ENCODE data around the gene HEATR3. TPM values are rescaled to one million over a fixed set of nuclear protein-coding genes. Genes with fewer than 3 reads are reported as not detected.

Gene HEATR3
- total RNA-seq, 1 experiment from 2014 or later = 28.0 TPM

- ATAC-seq (peak; percentile 83), DNase-seq (ENCODE audit: low spot score) (peak; percentile 77)
- ChIA-PET POLR2A (no interaction called here), CTCF (interaction anchor here (1.0 to 1.4 kb wide), 2 partner anchors 17 to 57 kb away, joined by 4 to 12 read pairs; no protein-coding TSS in a partner anchor)
- Mint-ChIP-seq H3K27me3 (ENCODE audit: low read depth) (peaks cover 3% of the 10 kb centered on the region; the same call in 1 of the 2 replicates), H3K27ac (peak within 1 kb of the TSS; percentile 96), H3K9me3 (no peaks in the 10 kb centered on the region), H3K4me3 (peak within 1 kb of the TSS; percentile 86), H3K36me3 (no peaks in the 10 kb centered on the region), H3K4me1 (peaks cover 21% of the 10 kb centered on the region)
- 0 out of 2 replicates have a peak, but pooled peaks have one; percentile 27 for TF ChIP-seq ARID4B (CRISPR knock-in tag; IDR thresholded peaks at IDR 0.05; ENCODE audit: borderline replicate concordance)
- TF ChIP-seq ERG (CRISPR knock-in tag; IDR thresholded peaks at IDR 0.05) = no peak
- no peak for TF ChIP-seq ESRRA (CRISPR knock-in tag; IDR thresholded peaks at IDR 0.05; ENCODE audit: borderline replicate concordance)
- TF ChIP-seq AFF4 (CRISPR knock-in tag; IDR thresholded peaks at IDR 0.05; ENCODE audit: borderline replicate concordance) = no peak
- TF ChIP-seq ETV6 (CRISPR knock-in tag; IDR thresholded peaks at IDR 0.05) = peak; percentile 78; the same call in 1 of the 2 replicates
- TF ChIP-seq ZSCAN18 (CRISPR knock-in tag; IDR thresholded peaks at IDR 0.05) = no peak
- TF ChIP-seq OVOL2 (CRISPR knock-in tag; IDR thresholded peaks at IDR 0.05; ENCODE audit: borderline replicate concordance) = no peak
- no peak for TF ChIP-seq STAT6 (CRISPR knock-in tag; conservative IDR thresholded peaks at IDR 0.05; ENCODE audit: low read depth)
- no peak for TF ChIP-seq ZNF396 (CRISPR knock-in tag; IDR thresholded peaks at IDR 0.05; ENCODE audit: borderline replicate concordance)
- TF ChIP-seq ATF2 (CRISPR knock-in tag; IDR thresholded peaks at IDR 0.05; ENCODE audit: borderline replicate concordance, low read depth) = no peak
- no peak for TF ChIP-seq ZNF423 (CRISPR knock-in tag; IDR thresholded peaks at IDR 0.05)
- TF ChIP-seq AR (CRISPR knock-in tag; IDR thresholded peaks at IDR 0.05) = no peak
- TF ChIP-seq RORB (CRISPR knock-in tag; IDR thresholded peaks at IDR 0.05) = no peak
- 0 out of 2 replicates have a peak, but pooled peaks have one; percentile 45 for TF ChIP-seq RELA (CRISPR knock-in tag; IDR thresholded peaks at IDR 0.05; ENCODE audit: borderline replicate concordance)
- no peak for TF ChIP-seq GTF2I (CRISPR knock-in tag; conservative IDR thresholded peaks at IDR 0.05)
- no peak for TF ChIP-seq USF2 (CRISPR knock-in tag; IDR thresholded peaks at IDR 0.05)
Observed at GRCh38 chr16:50152807-50153595, 87.2 kb downstream of the HEATR3 start, which contains the start of gene TENT4B. Gene TENT4B (plus strand): TSS chr16:50153306. CDS start chr16:50153622, 316 bp downstream.
